Kidney (tissue), 14 donors: ENCODE results near the gene CSTPP1. TPM values are rescaled to one million over a fixed set of nuclear protein-coding genes. Genes with fewer than 3 reads are reported as not detected.
A peak's percentile ranks its signal among the peaks of the same experiment; 100 is the strongest.

Source experiments
- DNase-seq, 5 donors: peaks; one replicate each; pipeline ENCODE4 v3.0.0-alpha.2; 2013 to 2020
- FAIRE-seq: peaks from 2 replicates; lab custom pipeline; 2012; peaks lifted over from hg19 to GRCh38; lab: Jason Lieb, UNC
- H3K27ac ChIP-seq, 2 donors: one replicate each; pipeline ENCODE4 v1.7.0; 2013; ENCODE audit warnings: low read depth in 2 of 2, low read length in 2 of 2, inconsistent platforms in 1 of 2
- H3K27me3 ChIP-seq: one replicate; pipeline ENCODE4 v1.7.1; 2013; ENCODE audit warnings: low read length, inconsistent platforms; ENCODE audit not compliant: control insufficient read depth, insufficient read depth
- H3K36me3 ChIP-seq, 3 donors: one replicate each; pipeline versions ENCODE4 v1.7.0 to v1.7.1; 2013; ENCODE audit warnings: low read length in 3 of 3, control low read depth in 1 of 3, inconsistent platforms in 1 of 3; ENCODE audit not compliant: insufficient read depth in 3 of 3, control insufficient read depth in 2 of 3
- H3K4me1 ChIP-seq, 3 donors: one replicate each; pipeline versions ENCODE4 v1.7.0 to v1.7.1; 2013; ENCODE audit warnings: low read length in 3 of 3, inconsistent platforms in 1 of 3, low read depth in 1 of 3; ENCODE audit not compliant: control insufficient read depth in 2 of 3, insufficient read depth in 2 of 3
- H3K4me3 ChIP-seq, 3 donors: one replicate each; pipeline versions ENCODE4 v1.7.0 to v1.8.1; 2013; ENCODE audit warnings: low read length in 3 of 3, control low read depth in 1 of 3, inconsistent platforms in 1 of 3
- H3K9ac ChIP-seq, 3 donors: one replicate each; pipeline versions ENCODE4 v1.7.0 to v1.7.1; 2013; ENCODE audit warnings: low read length in 3 of 3, control low read depth in 1 of 3, inconsistent platforms in 1 of 3
- H3K9me3 ChIP-seq, 3 donors: one replicate each; pipeline versions ENCODE4 v1.7.0 to v1.7.1; 2013; ENCODE audit warnings: low read length in 3 of 3, control low read depth in 1 of 3, inconsistent platforms in 1 of 3; ENCODE audit not compliant: control insufficient read depth in 2 of 3, insufficient read depth in 1 of 3
- CTCF ChIP-seq: IDR thresholded peaks from 3 replicates; pipeline ENCODE4 v1.5.1; 2012; ENCODE audit warnings: mild to moderate bottlenecking, moderate library complexity, borderline replicate concordance; ENCODE audit not compliant: insufficient read depth; ENCODE audit errors: extremely low read depth
- intact Hi-C: fragments of 100-400 bp; cut with DNase I; formaldehyde crosslinking; loops from one replicate; pipeline ENCODE4 v1.11.1; 2022
- polyA plus RNA-seq: library from polyadenylated mRNA; stranded (reverse); fragments of 350-450 nt; fragmentation: Illumina TruSeq; extraction: RNeasy Lipid Tissue Mini Kit (QIAGEN cat#74804); gene quantifications from one replicate; pipeline ENCODE4 v1.2.3, GENCODE V29; 2014; ENCODE audit warnings: low read depth, low replicate concordance; ENCODE audit not compliant: insufficient read depth
- total RNA-seq: library from RNA; stranded (reverse); fragmentation: NEBNext Ultra II Directional; extraction: Animal tissue kit (Norgen Biotek cat#: 25700); gene quantifications from one replicate; pipeline ENCODE4 v1.2.1, GENCODE V29; 2021
- donor health status: control.
- donor health status: control.
- donor health status: control.
- donor health status: control.
- donor health status: control.
- donor health status: DM: yes; HTN: yes; CAD: no.
- donor health status: Normal renal cell carcinoma (clear cell type).

CSTPP1 gene
- total and polyA plus RNA-seq, 2 donors from 2014 or later = 37.4 to 50.3 TPM

- FAIRE-seq (no peak), DNase-seq (no peak)
- Histone ChIP-seq H3K27me3 (no peaks in the 10 kb centered on the region), H3K36me3 (peaks cover 0 to 2% (median 0%) of the 10 kb centered on the region in 3 donors), H3K27ac (no peak overlapping the region), H3K9me3 (no peaks in the 10 kb centered on the region), H3K4me1 (peaks cover 0 to 12% (median 6%) of the 10 kb centered on the region in 3 donors), H3K4me3 (no peak overlapping the region), H3K9ac (no peak overlapping the region)
- no peak for TF ChIP-seq CTCF
- intact Hi-C loops = no loop called here
Measured at GRCh38 chr11:47183969-47184368, 247.4 kb downstream of the CSTPP1 start.

- FAIRE-seq (no peak), DNase-seq (no peak)
- no peak for TF ChIP-seq CTCF
- Histone ChIP-seq H3K27ac (no peak overlapping the region), H3K36me3 (peaks cover 0 to 2% (median 0%) of the 10 kb centered on the region in 3 donors), H3K9ac (peak overlapping the region in 1 of 3 donors; percentile 7), H3K27me3 (no peaks in the 10 kb centered on the region), H3K4me1 (peaks cover 0 to 12% (median 6%) of the 10 kb centered on the region in 3 donors), H3K4me3 (peak overlapping the region in 1 of 3 donors; percentile 74), H3K9me3 (no peaks in the 10 kb centered on the region)
- intact Hi-C loops = no loop called here
Measured at GRCh38 chr11:47184711-47185304, 248.2 kb downstream of the CSTPP1 start.

- DNase-seq = peak; percentile 79 to 89 (median 80)
- Histone ChIP-seq H3K4me1 (peaks cover 0 to 12% (median 6%) of the 10 kb centered on the region in 3 donors), H3K27ac (peak overlapping the region in 1 of 2 donors; percentile 63), H3K4me3 (peak overlapping the region; percentile 12 to 74 (median 38)), H3K27me3 (no peaks in the 10 kb centered on the region), H3K9me3 (no peaks in the 10 kb centered on the region), H3K36me3 (no peaks in the 10 kb centered on the region), H3K9ac (peak overlapping the region in 2 of 3 donors; percentile 32 to 73)
- no peak for FAIRE-seq
- intact Hi-C loops = no loop called here
- no peak for TF ChIP-seq CTCF
Measured at GRCh38 chr11:47185305-47186075, 248.9 kb downstream of the CSTPP1 start.
